Large intestine (tissue), 3 donors: ENCODE results near the gene RMI2. TPM values are rescaled to one million over a fixed set of nuclear protein-coding genes. Genes with fewer than 3 reads are reported as not detected.

ENCODE experiments used
- DNase-seq, 2 donors: peaks; one replicate each; pipeline versions ENCODE4 v3.0.0 to v3.0.0-alpha.2; 2013
- H3K27ac ChIP-seq: one replicate; pipeline ENCODE4 v1.5.1; 2013; ENCODE audit warnings: low read length
- H3K27me3 ChIP-seq: 2 replicates; pipeline ENCODE4 v1.6.1; 2013; ENCODE audit warnings: low read length; ENCODE audit not compliant: control insufficient read depth, insufficient read depth
- H3K36me3 ChIP-seq: 2 replicates; pipeline ENCODE4 v1.6.1; 2013; ENCODE audit warnings: low read length; ENCODE audit not compliant: control insufficient read depth, insufficient read depth
- H3K4me1 ChIP-seq: one replicate; pipeline ENCODE4 v1.6.1; 2013; ENCODE audit warnings: low read length; ENCODE audit not compliant: control insufficient read depth, insufficient read depth
- H3K4me3 ChIP-seq: one replicate; pipeline ENCODE4 v1.5.1; 2013; ENCODE audit warnings: low read length
- H3K9me3 ChIP-seq: one replicate; pipeline ENCODE4 v1.6.1; 2013; ENCODE audit warnings: mild to moderate bottlenecking, low read depth, low read length, moderate library complexity; ENCODE audit not compliant: control insufficient read depth
- WGBS: methylation state at CpG from one replicate; pipeline ENCODE4 v1.1.5; 2013; ENCODE audit warnings: low lambda C conversion rate; ENCODE audit not compliant: insufficient coverage; 5-methylcytosine and 5-hydroxymethylcytosine counted together
- polyA plus RNA-seq: library from polyadenylated mRNA; unstranded; fragments of 120-200 nt; gene quantifications from one replicate; pipeline ENCODE4 v1.2.1, GENCODE V29; 2013

RMI2 gene
- polyA plus RNA-seq, 1 donor, result 12.4 TPM

- H3K9me3 ChIP-seq, result peaks cover 2% of the 10 kb centered on the region
- no peaks in the 10 kb centered on the region for H3K36me3 ChIP-seq
- no peak for DNase-seq
- 40% methylated on average over 1 of the region's 6 CpGs for WGBS
- peaks cover 8% of the 10 kb centered on the region for H3K4me1 ChIP-seq
- H3K27ac ChIP-seq, result peak overlapping the region; percentile 23
- H3K27me3 ChIP-seq, result no peaks in the 10 kb centered on the region
- no peak overlapping the region for H3K4me3 ChIP-seq
Observed at GRCh38 chr16:11329071-11329491, 16.2 kb upstream of the RMI2 start.

GRCh38 chr16:11329891-11330290, 15.4 kb upstream of the RMI2 start:
- peaks cover 2% of the 10 kb centered on the region for H3K9me3 ChIP-seq
- peaks cover 8% of the 10 kb centered on the region for H3K4me1 ChIP-seq
- H3K4me3 ChIP-seq, result no peak overlapping the region
- no peaks in the 10 kb centered on the region for H3K36me3 ChIP-seq
- WGBS, result no CpG with 5 or more reads among the region's 3 CpGs
- H3K27ac ChIP-seq, result no peak overlapping the region
- no peaks in the 10 kb centered on the region for H3K27me3 ChIP-seq
- DNase-seq, result no peak

DNA sequence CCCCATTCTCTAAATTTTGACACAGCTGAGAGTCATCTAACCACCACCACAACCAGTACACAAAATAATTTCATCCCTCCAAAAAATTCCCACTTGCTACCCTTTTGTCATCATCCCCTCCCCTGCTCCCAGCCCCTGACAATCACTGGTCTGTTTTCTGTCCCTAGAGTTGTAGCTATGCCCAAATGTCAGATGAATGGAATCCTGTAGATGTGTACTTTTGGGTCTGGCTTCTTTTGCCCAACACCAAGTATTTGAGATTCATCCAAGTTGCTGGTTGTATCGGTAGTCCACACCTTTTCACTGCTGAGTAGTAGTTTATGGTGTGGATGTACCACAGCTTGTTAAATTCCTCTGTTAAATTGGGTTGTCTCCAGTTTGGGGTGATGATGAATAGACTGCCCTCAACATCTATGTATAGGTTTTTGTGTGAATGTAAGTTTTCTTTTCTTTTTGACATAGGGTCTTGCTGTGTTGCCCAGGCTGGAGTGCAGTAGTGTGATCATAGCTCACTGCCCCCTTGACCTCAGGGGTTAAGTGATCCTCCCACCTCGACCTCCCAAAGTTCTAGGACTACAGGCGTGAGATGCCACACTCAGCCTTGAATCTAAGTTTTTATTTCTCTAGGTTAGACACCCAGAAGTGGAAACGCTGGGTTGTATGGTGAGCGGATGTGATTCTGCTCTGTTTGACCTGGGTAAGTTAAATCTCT, 14.6 kb upstream of the RMI2 start:
- Histone ChIP-seq H3K4me1 (peaks cover 8% of the 10 kb centered on the region), H3K9me3 (peaks cover 2% of the 10 kb centered on the region), H3K27me3 (no peaks in the 10 kb centered on the region), H3K4me3 (no peak overlapping the region), H3K27ac (no peak overlapping the region), H3K36me3 (no peaks in the 10 kb centered on the region)
- WGBS, result no CpG with 5 or more reads among the region's 5 CpGs
- DNase-seq, result no peak

- no peak for DNase-seq
- H3K4me3 ChIP-seq, result no peak overlapping the region
- no peak overlapping the region for H3K27ac ChIP-seq
- H3K36me3 ChIP-seq, result no peaks in the 10 kb centered on the region
- H3K4me1 ChIP-seq, result peaks cover 8% of the 10 kb centered on the region
- peaks cover 2% of the 10 kb centered on the region for H3K9me3 ChIP-seq
- H3K27me3 ChIP-seq, result no peaks in the 10 kb centered on the region
- WGBS, result no CpG with 5 or more reads among the region's 2 CpGs
Observed at GRCh38 chr16:11331967-11332366, 13.3 kb upstream of the RMI2 start.

DNA sequence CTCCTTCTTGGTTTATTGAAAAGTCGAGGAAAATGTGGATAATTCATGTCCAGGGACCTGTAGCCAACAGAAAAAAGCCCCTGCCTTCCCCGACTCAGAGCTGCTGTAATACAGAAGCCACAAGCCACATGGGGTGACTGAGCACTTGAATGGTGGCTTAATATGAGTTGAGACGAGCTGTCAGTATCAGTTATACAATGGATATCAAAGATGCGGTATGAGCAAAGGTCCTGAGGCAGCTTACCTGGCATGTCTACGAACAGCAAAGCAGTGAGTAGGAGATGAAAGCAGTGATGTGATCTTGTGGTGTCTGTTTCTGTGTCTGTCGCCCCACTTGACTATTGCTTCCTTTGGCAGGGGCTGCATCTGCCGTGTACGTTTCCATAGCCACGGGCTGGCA, 12.2 kb upstream of the RMI2 start:
- DNase-seq, result no peak
- Histone ChIP-seq H3K27ac (no peak overlapping the region), H3K9me3 (no peaks in the 10 kb centered on the region), H3K4me3 (no peak overlapping the region), H3K36me3 (no peaks in the 10 kb centered on the region), H3K4me1 (peaks cover 6% of the 10 kb centered on the region), H3K27me3 (no peaks in the 10 kb centered on the region)
- WGBS, result 92% methylated on average over 2 of the region's 9 CpGs

DNA sequence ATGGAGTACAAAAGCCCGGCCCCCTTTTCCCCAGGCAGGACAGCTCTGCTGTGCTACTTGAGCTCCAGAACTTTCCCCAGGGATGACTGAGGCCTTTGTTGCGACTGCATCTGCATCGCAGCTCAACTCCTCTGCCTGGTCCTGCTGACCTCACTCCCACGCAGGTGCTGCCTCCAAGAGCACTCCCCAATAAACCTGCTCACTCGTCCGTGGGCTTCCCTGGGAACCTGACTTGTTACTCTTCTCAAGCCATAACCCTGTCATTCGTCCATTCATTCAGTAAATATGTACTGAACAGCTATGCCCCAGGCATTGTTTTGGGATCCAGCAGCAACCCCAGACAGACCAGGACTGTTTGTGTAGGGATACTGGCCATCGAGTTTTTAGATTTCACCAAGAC, 11.6 kb upstream of the RMI2 start:
- Histone ChIP-seq H3K27me3 (no peaks in the 10 kb centered on the region), H3K4me3 (no peak overlapping the region), H3K9me3 (no peaks in the 10 kb centered on the region), H3K27ac (no peak overlapping the region), H3K36me3 (no peaks in the 10 kb centered on the region), H3K4me1 (peaks cover 2% of the 10 kb centered on the region)
- WGBS, result no CpG with 5 or more reads among the region's 8 CpGs
- no peak for DNase-seq

GRCh38 chr16:11334831-11335404, 10.3 kb upstream of the RMI2 start:
- H3K36me3 ChIP-seq, result no peaks in the 10 kb centered on the region
- H3K9me3 ChIP-seq, result no peaks in the 10 kb centered on the region
- no peak for DNase-seq
- 86% methylated on average over 1 of the region's 6 CpGs for WGBS
- no peaks in the 10 kb centered on the region for H3K27me3 ChIP-seq
- H3K27ac ChIP-seq, result no peak overlapping the region
- H3K4me3 ChIP-seq, result no peak overlapping the region
- H3K4me1 ChIP-seq, result no peaks in the 10 kb centered on the region

- no peaks in the 10 kb centered on the region for H3K4me1 ChIP-seq
- no peaks in the 10 kb centered on the region for H3K36me3 ChIP-seq
- no peaks in the 10 kb centered on the region for H3K9me3 ChIP-seq
- no peak for DNase-seq
- H3K27ac ChIP-seq, result no peak overlapping the region
- no peak overlapping the region for H3K4me3 ChIP-seq
- H3K27me3 ChIP-seq, result no peaks in the 10 kb centered on the region
- WGBS, result no CpG with 5 or more reads among the region's 3 CpGs
Observed at GRCh38 chr16:11339075-11339474, 6.2 kb upstream of the RMI2 start.

- WGBS, result no CpG with 5 or more reads among the region's 4 CpGs
- DNase-seq, result peak in 1 of 2 donors; percentile 58
- H3K27ac ChIP-seq, result no peak overlapping the region
Observed at GRCh38 chr16:11340710-11341109, 4.5 kb upstream of the RMI2 start.

DNA sequence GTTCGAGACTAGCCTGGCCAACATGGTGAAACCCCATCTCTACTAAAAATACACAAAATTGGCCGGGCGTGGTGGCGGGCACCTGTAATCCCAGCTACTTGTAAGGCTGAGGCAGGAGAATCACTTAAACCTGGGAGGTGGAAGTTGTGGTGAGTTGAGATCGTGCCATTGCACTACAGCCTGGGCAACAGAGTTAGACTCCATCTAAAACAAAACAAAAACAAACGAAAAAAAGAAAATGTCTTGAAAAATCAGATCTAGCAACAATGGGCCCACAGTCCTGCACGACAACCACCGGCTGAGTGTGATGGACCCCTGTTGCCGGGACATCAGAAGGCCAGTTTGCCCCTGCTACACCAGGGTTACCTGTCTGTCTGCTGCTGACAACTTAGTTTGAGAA, 3.9 kb upstream of the RMI2 start:
- H3K4me3 ChIP-seq, result no peak overlapping the region
- no peak for DNase-seq

More at GRCh38 chr16:11340710-11341109, 4.5 kb upstream of the RMI2 start:
- Histone ChIP-seq H3K36me3 (no peaks in the 10 kb centered on the region), H3K4me1 (peaks cover 2% of the 10 kb centered on the region), H3K4me3 (no peak overlapping the region), H3K27me3 (no peaks in the 10 kb centered on the region), H3K9me3 (no peaks in the 10 kb centered on the region)

More for the DNA sequence above, 3.9 kb upstream of the RMI2 start:
- Histone ChIP-seq H3K27me3 (no peaks in the 10 kb centered on the region), H3K9me3 (no peaks in the 10 kb centered on the region), H3K27ac (no peak overlapping the region), H3K36me3 (no peaks in the 10 kb centered on the region), H3K4me1 (peaks cover 2% of the 10 kb centered on the region)
- WGBS, result no CpG with 5 or more reads among the region's 9 CpGs
